ACC112 (cell line): ENCODE data around the gene IRF2.

ENCODE experiments used
- H2AFZ ChIP-seq: fragments of 200-600 bp; sonication (generic); one replicate; pipeline ENCODE4 v1.6.0; 2017; ENCODE audit warnings: antibody characterized with exemption, low read length; ENCODE audit not compliant: unreplicated experiment
- H3K27ac ChIP-seq: fragments of 200-600 bp; sonication (generic); 2 replicates; pipeline ENCODE4 v1.5.1; 2014; ENCODE audit warnings: low read depth, mild to moderate bottlenecking, antibody characterized with exemption, low read length, moderate library complexity
- H3K27me3 ChIP-seq: fragments of 200-600 bp; sonication (generic); 2 replicates; pipeline ENCODE4 v1.6.1; 2014; ENCODE audit warnings: mild to moderate bottlenecking, antibody characterized with exemption, low read length, moderate library complexity, mixed read lengths; ENCODE audit not compliant: insufficient read depth
- H3K36me3 ChIP-seq: fragments of 200-600 bp; sonication (generic); 2 replicates; pipeline ENCODE4 v1.6.1; 2016; ENCODE audit warnings: mild to moderate bottlenecking, antibody characterized with exemption, low read length, moderate library complexity, mixed read lengths; ENCODE audit not compliant: insufficient read depth
- H3K4me1 ChIP-seq: fragments of 200-600 bp; sonication (generic); one replicate; pipeline ENCODE4 v1.6.1; 2016; ENCODE audit warnings: low read length, mixed read lengths; ENCODE audit not compliant: insufficient read depth, unreplicated experiment, control insufficient read depth
- H3K4me3 ChIP-seq: fragments of 200-600 bp; sonication (generic); 2 replicates; pipeline ENCODE4 v1.5.1; 2014; ENCODE audit warnings: mild to moderate bottlenecking, low read depth, low read length
- H3K79me2 ChIP-seq: fragments of 200-600 bp; sonication (generic); one replicate; pipeline ENCODE4 v1.6.0; 2016; ENCODE audit warnings: low read length; ENCODE audit not compliant: control insufficient read depth, unreplicated experiment, insufficient read depth

IRF2 gene

DNA sequence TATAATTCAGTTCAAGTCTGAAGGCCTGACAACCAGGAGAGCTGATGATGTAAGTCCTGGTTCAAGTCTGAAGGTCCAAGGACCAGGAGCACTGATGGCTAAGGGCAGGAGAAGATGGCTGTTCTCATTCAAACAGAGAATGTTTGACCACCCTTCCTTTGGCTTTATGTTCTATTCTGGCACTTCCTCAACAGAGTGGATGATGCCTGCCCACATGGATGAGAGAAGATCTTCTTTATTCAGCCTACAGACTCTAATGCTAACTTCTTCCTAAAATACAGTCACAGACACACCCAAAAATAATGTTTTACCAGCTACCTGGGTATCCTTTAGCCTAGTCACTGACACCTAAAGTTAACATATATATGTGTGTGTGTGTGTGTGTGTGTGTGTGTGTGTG is 25.6 kb upstream of the IRF2 start:
- H3K4me1 ChIP-seq = no peaks in the 10 kb centered on the region
- H3K36me3 ChIP-seq = no peaks in the 10 kb centered on the region
- H2AFZ ChIP-seq = no peak overlapping the region
- H3K27me3 ChIP-seq = no peaks in the 10 kb centered on the region
- H3K27ac ChIP-seq = no peak overlapping the region
- no peaks in the 10 kb centered on the region for H3K79me2 ChIP-seq
- H3K4me3 ChIP-seq = no peak overlapping the region

DNA sequence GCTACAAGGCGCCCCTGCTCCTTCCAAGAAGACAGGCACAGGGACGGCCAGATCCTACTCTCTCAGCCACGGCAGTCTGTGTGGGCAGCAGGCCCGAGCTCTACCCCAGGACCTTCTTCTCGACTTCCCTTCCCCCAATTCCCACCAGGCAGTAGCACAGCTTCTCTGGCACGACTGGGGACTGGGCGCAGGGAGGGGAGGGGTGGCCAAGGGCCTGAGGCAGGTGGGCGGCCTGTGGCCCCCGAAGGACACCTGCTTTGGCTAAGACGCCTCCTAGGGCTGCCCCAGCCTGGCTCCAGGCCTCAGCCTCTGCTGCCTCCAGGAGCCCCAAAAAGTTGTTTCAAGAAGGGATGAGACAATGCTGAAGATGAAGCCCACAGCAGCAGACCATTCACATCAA is 24.2 kb upstream of the IRF2 start:
- Histone ChIP-seq H3K4me1 (no peaks in the 10 kb centered on the region), H3K4me3 (no peak overlapping the region), H3K27ac (no peak overlapping the region), H3K36me3 (no peaks in the 10 kb centered on the region), H2AFZ (no peak overlapping the region), H3K79me2 (no peaks in the 10 kb centered on the region), H3K27me3 (no peaks in the 10 kb centered on the region)

GRCh38 chr4:184489771-184490170 is 15.4 kb upstream of the IRF2 start:
- H2AFZ ChIP-seq = no peak overlapping the region
- no peak overlapping the region for H3K27ac ChIP-seq
- H3K4me1 ChIP-seq = no peaks in the 10 kb centered on the region
- H3K4me3 ChIP-seq = no peak overlapping the region
- no peaks in the 10 kb centered on the region for H3K79me2 ChIP-seq
- no peaks in the 10 kb centered on the region for H3K36me3 ChIP-seq
- no peaks in the 10 kb centered on the region for H3K27me3 ChIP-seq

- Histone ChIP-seq H3K79me2 (no peaks in the 10 kb centered on the region), H3K36me3 (no peaks in the 10 kb centered on the region), H3K27ac (no peak overlapping the region), H3K4me3 (no peak overlapping the region), H3K4me1 (no peaks in the 10 kb centered on the region), H3K27me3 (no peaks in the 10 kb centered on the region), H2AFZ (no peak overlapping the region)
These were observed 13.2 kb upstream of the IRF2 start for GRCh38 chr4:184487503-184487902.

- H3K4me3 ChIP-seq = no peak overlapping the region
- H3K79me2 ChIP-seq = no peaks in the 10 kb centered on the region
- no peaks in the 10 kb centered on the region for H3K27me3 ChIP-seq
- H3K36me3 ChIP-seq = no peaks in the 10 kb centered on the region
- H2AFZ ChIP-seq = no peak overlapping the region
- no peak overlapping the region for H3K27ac ChIP-seq
- no peaks in the 10 kb centered on the region for H3K4me1 ChIP-seq
These were observed 10.9 kb upstream of the IRF2 start for GRCh38 chr4:184485279-184485678.

DNA sequence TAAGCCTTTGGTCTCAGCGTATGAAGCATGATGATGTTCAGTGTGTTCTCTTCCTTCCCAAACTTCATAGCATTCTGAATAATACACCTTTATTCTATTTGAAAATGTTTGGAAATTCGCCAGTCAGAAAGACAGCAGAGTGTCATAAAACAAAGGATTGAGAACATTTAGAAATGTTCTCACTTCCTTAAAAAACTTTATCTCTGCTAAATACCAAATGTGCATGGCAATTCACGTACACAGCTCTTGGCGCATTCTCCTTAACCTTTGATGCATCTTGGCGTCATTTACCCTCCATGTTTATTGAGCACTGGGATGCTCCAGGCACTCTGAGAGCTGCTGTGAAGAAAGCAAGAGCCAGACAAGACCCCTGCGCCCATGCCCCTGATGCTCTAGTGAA is 7.2 kb upstream of the IRF2 start:
- Histone ChIP-seq H3K36me3 (0 out of 2 replicates have a peak, but pooled peaks cover 3% of the 10 kb centered on the region), H2AFZ (no peak overlapping the region), H3K4me3 (no peak overlapping the region), H3K4me1 (peaks cover 19% of the 10 kb centered on the region), H3K79me2 (peaks cover 10% of the 10 kb centered on the region), H3K27ac (no peak overlapping the region), H3K27me3 (no peaks in the 10 kb centered on the region)

DNA sequence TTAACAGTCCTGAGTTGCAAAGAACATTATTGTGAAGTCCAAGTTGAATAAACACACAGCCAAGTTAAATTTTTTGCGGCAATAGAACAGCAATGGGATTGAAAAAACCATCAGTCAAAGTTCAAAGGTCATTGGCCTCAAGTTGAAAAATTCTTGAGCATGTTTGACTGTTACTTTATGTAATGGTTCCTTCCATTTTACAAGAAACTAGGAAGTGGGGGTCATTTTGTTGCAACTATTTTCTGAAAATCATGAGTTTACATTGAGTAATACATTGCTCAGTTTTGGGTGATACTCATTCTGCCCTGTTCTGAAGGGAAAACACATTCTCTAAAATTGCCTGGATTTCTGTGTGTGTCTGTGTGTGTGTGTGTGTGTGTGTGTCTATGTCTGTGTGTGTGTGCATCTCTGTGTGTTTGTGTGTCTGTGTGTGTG is 5.2 kb upstream of the IRF2 start:
- H3K27me3 ChIP-seq = no peaks in the 10 kb centered on the region
- H3K36me3 ChIP-seq = 0 out of 2 replicates have a peak, but pooled peaks cover 3% of the 10 kb centered on the region
- peaks cover 28% of the 10 kb centered on the region for H3K79me2 ChIP-seq
- no peak overlapping the region for H2AFZ ChIP-seq
- no peak overlapping the region for H3K4me3 ChIP-seq
- H3K4me1 ChIP-seq = peaks cover 29% of the 10 kb centered on the region
- H3K27ac ChIP-seq = no peak overlapping the region

GRCh38 chr4:184477201-184477999 is 3.0 kb upstream of the IRF2 start:
- Histone ChIP-seq H3K4me1 (peaks cover 29% of the 10 kb centered on the region), H3K79me2 (peaks cover 43% of the 10 kb centered on the region), H3K27me3 (no peaks in the 10 kb centered on the region), H3K27ac (no peak overlapping the region), H3K36me3 (0 out of 2 replicates have a peak, but pooled peaks cover 3% of the 10 kb centered on the region), H3K4me3 (peak overlapping the region; percentile 88; the same call in 1 of the 2 replicates), H2AFZ (no peak overlapping the region)

DNA sequence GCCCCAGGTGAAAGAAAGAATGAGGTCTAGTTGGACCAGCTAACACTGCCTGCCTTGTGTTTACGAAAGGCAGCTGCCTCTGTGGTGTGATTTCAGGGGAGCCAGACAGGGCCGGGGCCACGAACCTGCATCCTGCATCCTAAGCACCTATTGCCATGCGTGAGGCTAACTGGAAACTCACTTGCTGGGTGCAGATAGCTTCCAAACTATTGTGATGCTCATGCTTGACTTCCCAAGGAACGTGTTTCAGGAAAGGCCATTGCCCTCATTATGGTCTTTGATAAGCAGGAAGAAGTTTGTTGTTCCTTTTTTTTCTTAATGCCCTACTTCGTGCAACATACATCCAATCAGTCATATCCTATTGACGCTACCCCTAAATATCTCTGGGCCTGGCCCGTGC is 2.3 kb upstream of the IRF2 start:
- Histone ChIP-seq H3K36me3 (0 out of 2 replicates have a peak, but pooled peaks cover 3% of the 10 kb centered on the region), H3K27ac (no peak overlapping the region), H3K4me3 (peak overlapping the region; percentile 88), H3K79me2 (peaks cover 50% of the 10 kb centered on the region), H3K27me3 (no peaks in the 10 kb centered on the region), H2AFZ (no peak overlapping the region), H3K4me1 (peaks cover 33% of the 10 kb centered on the region)

DNA sequence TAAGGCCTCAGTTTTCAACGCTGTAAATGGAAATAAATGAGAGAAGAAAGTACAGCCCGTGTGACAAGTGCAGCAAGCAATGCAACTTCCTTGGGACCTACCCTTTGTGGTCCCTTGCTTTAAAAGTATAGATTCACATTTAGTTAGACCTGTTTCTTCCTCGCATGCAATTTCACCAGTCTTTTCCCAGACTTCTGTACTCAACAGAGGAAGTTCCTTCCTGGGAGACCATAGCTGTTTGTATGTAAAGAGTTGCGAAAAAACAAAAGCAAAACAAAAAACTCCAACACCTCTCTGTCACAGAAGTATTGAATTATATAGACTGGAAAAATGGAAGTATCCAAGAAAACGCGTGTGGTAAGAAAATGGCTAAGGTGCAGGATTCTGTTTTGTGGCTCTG is 1.1 kb upstream of the IRF2 start:
- Histone ChIP-seq H3K27ac (peak overlapping the region; percentile 88), H3K36me3 (0 out of 2 replicates have a peak, but pooled peaks cover 3% of the 10 kb centered on the region), H3K4me1 (peaks cover 38% of the 10 kb centered on the region), H2AFZ (peak overlapping the region; percentile 1), H3K27me3 (no peaks in the 10 kb centered on the region), H3K4me3 (peak overlapping the region; percentile 88), H3K79me2 (peaks cover 62% of the 10 kb centered on the region)

GRCh38 chr4:184475096-184475461 is 729 bp upstream of the IRF2 start:
- Histone ChIP-seq H3K27me3 (no peaks in the 10 kb centered on the region), H3K79me2 (peaks cover 66% of the 10 kb centered on the region), H3K4me1 (peaks cover 38% of the 10 kb centered on the region), H2AFZ (peak overlapping the region; percentile 1), H3K27ac (peak overlapping the region; percentile 88), H3K4me3 (peak overlapping the region; percentile 88), H3K36me3 (0 out of 2 replicates have a peak, but pooled peaks cover 3% of the 10 kb centered on the region)
